ENCODE data around the gene STXBP2.

GRCh38 chr19:7669641-7670040 is 32.7 kb downstream of the STXBP2 start:
- no peak for TF ChIP-seq EZH2 (IDR thresholded peaks at IDR 0.05; ENCODE audit: borderline replicate concordance, low read depth, low read length, severe bottlenecking)
- TF ChIP-seq, protein P1, sequence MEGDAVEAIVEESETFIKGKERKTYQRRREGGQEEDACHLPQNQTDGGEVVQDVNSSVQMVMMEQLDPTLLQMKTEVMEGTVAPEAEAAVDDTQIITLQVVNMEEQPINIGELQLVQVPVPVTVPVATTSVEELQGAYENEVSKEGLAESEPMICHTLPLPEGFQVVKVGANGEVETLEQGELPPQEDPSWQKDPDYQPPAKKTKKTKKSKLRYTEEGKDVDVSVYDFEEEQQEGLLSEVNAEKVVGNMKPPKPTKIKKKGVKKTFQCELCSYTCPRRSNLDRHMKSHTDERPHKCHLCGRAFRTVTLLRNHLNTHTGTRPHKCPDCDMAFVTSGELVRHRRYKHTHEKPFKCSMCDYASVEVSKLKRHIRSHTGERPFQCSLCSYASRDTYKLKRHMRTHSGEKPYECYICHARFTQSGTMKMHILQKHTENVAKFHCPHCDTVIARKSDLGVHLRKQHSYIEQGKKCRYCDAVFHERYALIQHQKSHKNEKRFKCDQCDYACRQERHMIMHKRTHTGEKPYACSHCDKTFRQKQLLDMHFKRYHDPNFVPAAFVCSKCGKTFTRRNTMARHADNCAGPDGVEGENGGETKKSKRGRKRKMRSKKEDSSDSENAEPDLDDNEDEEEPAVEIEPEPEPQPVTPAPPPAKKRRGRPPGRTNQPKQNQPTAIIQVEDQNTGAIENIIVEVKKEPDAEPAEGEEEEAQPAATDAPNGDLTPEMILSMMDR (IDR thresholded peaks at IDR 0.05; ENCODE audit: borderline replicate concordance, extremely low read depth, low read length, poor library complexity, severe bottlenecking): no peak

Measured in DND-41 (cell line).